Loucy (cell line): Measurements from ENCODE around the gene TMEM9.

Experiments used
- EZH2phosphoT487 ChIP-seq: fragments of 200-600 bp; IDR thresholded peaks from 2 replicates; pipeline ENCODE4 v1.6.1; 2018; ENCODE audit warnings: antibody characterized with exemption, mild to moderate bottlenecking, moderate library complexity, borderline replicate concordance
- TF ChIP-seq, protein P1 (sequence below): fragments of 200-600 bp; sonication (generic); conservative IDR thresholded peaks from 2 replicates; pipeline ENCODE4 v1.5.1; 2014; ENCODE audit warnings: mild to moderate bottlenecking, antibody characterized with exemption, low read length

DNA sequence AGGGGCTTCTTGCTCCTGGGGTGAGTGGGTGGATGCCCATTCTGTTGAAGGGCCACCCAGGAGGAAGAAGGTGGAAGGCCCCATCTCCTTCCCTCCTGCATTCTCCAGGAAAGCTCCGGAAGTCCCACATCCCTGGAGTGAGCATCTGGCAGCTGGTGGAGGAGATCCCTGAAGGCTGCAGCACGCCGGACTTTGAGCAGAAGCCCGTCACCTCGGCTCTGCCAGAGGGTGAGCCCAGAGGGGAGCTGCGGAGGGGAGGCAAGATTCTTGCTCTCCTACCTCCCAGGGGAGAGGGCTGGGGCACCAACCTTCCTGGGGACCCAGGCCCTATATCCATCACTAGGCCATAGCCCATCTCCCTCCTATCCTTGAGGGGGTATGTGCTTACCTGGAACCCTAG lies 39.8 kb upstream of the TMEM9 start:
- TF ChIP-seq, protein P1, sequence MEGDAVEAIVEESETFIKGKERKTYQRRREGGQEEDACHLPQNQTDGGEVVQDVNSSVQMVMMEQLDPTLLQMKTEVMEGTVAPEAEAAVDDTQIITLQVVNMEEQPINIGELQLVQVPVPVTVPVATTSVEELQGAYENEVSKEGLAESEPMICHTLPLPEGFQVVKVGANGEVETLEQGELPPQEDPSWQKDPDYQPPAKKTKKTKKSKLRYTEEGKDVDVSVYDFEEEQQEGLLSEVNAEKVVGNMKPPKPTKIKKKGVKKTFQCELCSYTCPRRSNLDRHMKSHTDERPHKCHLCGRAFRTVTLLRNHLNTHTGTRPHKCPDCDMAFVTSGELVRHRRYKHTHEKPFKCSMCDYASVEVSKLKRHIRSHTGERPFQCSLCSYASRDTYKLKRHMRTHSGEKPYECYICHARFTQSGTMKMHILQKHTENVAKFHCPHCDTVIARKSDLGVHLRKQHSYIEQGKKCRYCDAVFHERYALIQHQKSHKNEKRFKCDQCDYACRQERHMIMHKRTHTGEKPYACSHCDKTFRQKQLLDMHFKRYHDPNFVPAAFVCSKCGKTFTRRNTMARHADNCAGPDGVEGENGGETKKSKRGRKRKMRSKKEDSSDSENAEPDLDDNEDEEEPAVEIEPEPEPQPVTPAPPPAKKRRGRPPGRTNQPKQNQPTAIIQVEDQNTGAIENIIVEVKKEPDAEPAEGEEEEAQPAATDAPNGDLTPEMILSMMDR, result no peak
- TF ChIP-seq EZH2phosphoT487, result no peak
